Adipocyte (in vitro differentiated cells): ENCODE measurements around the gene SESTD1.

Experiments used
- DNase-seq: peaks from one replicate; pipeline ENCODE4 v3.0.0-alpha.2; 2015; ENCODE audit warnings: low read depth
- H3K27me3 ChIP-seq: replicated peaks from 2 replicates; pipeline ENCODE4 v1.7.0; 2013; ENCODE audit warnings: mild to moderate bottlenecking, low read length, moderate library complexity; ENCODE audit not compliant: control insufficient read depth, insufficient read depth
- H3K36me3 ChIP-seq: 2 replicates; pipeline ENCODE4 v1.7.0; 2013; ENCODE audit warnings: low read length, mild to moderate bottlenecking, moderate library complexity; ENCODE audit not compliant: control insufficient read depth, insufficient read depth, severe bottlenecking
- H3K4me1 ChIP-seq: 2 replicates; pipeline ENCODE4 v1.7.0; 2013; ENCODE audit warnings: mild to moderate bottlenecking, low read length, moderate library complexity; ENCODE audit not compliant: control insufficient read depth, insufficient read depth
- H3K4me3 ChIP-seq: 2 replicates; pipeline ENCODE4 v1.7.0; 2013; ENCODE audit warnings: mild to moderate bottlenecking, low read length, moderate library complexity
- H3K9ac ChIP-seq: 2 replicates; pipeline ENCODE4 v1.7.0; 2013; ENCODE audit warnings: mild to moderate bottlenecking, low read length, moderate library complexity
- H3K9me3 ChIP-seq: 2 replicates; pipeline ENCODE4 v1.7.0; 2013; ENCODE audit warnings: mild to moderate bottlenecking, low read length, moderate library complexity; ENCODE audit not compliant: control insufficient read depth

Gene SESTD1

DNA sequence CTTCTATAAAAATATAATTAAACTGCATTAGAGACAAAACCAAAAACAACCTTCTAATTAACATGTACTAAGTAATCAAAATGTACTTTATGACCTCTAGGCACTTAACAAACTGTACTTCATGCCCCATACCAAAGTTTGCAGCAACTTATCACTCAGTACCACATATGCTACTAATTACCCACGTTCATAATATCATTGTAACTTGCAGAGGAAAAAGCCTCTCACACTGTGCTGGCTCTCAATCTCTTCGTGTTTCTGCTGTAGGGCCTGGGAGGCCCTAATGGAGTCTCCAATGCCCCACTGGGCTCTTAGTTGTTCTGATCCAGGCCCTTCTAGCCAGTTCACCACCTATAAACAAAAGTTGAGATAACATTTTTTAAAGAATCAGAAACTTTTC lies 132.6 kb downstream of the SESTD1 start:
- H3K9me3 ChIP-seq = no peaks in the 10 kb centered on the region
- peaks cover under 1% of the 10 kb centered on the region for H3K4me1 ChIP-seq
- H3K27me3 ChIP-seq = no peaks in the 10 kb centered on the region
- peaks cover 45% of the 10 kb centered on the region for H3K36me3 ChIP-seq
- DNase-seq = peak; percentile 35
- H3K4me3 ChIP-seq = no peak overlapping the region
- H3K9ac ChIP-seq = no peak overlapping the region

DNA sequence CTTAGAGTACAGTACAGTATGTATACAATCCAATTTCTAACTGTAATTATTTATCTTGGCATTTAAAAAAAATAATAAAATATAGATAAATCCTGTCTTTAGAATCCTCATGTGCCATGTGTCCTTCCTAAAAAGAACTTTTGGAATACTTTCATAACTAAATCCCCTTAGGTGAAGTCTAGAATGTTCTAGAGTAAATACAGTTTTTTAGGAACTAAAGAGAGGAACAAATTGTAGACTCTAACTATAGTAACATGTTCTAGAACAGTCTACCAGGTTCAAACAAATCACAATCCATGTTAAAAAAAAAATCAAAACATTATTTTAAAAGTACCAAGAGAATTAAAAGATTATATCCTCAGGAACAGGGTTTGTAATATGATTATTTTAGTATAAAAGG lies 134.1 kb downstream of the SESTD1 start:
- Histone ChIP-seq H3K4me3 (no peak overlapping the region), H3K36me3 (peaks cover 37% of the 10 kb centered on the region), H3K9me3 (no peaks in the 10 kb centered on the region), H3K9ac (no peak overlapping the region), H3K27me3 (no peaks in the 10 kb centered on the region), H3K4me1 (no peaks in the 10 kb centered on the region)
- DNase-seq = no peak

DNA sequence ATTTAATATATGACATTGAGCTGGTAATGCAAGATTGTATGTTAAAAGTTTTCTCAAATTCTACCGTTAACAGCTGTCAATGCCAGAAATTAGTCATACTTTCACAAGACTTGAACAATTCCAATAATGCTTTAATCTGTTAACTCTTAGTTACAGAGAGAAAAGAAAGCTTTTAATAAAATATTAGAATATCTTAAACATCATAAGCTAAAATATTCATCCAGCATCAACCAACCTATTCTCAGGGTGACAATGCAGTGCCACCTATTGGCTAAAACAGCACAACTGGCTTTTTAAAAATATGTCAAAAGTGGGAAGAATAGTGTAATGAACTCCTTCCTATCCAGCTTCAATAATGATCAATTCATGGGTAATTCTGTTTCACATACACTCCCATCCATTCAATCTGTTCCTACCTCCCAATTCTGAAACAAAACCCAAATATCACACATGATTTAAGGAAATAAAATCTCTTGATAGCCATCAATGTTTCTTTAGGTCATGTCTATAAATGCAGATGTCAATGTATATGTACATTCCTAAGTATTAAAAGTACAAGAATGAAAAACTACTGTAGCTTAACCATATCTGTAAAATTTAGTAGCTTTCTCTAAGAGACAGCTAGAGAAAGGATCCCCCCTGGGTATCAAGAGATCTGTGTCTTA lies 134.9 kb downstream of the SESTD1 start:
- H3K4me1 ChIP-seq = no peaks in the 10 kb centered on the region
- H3K9me3 ChIP-seq = no peaks in the 10 kb centered on the region
- H3K36me3 ChIP-seq = peaks cover 36% of the 10 kb centered on the region
- no peak overlapping the region for H3K4me3 ChIP-seq
- peak; percentile 53 for DNase-seq
- no peak overlapping the region for H3K9ac ChIP-seq
- no peaks in the 10 kb centered on the region for H3K27me3 ChIP-seq

DNA sequence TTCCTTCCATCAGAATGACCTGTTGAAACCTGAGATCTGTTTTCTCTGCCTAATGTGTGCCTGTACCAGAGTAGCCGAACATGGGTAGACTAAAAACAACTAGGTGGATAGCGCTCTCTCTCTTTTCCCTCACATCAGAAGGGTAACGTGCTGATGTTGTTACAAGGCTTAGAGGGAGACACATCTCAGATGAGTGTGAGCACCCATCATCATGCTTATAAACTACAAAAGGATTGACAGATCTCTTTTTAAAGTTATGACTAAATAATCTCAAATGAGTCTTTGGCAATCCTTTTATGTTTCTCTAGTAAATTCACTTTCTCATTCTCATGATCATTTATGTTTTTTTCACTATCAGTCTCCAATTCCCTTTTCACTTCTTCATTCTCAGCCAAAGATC lies 139.2 kb downstream of the SESTD1 start:
- H3K36me3 ChIP-seq = peaks cover 40% of the 10 kb centered on the region
- H3K9me3 ChIP-seq = no peaks in the 10 kb centered on the region
- H3K9ac ChIP-seq = no peak overlapping the region
- H3K27me3 ChIP-seq = no peaks in the 10 kb centered on the region
- H3K4me1 ChIP-seq = peaks cover 6% of the 10 kb centered on the region
- H3K4me3 ChIP-seq = no peak overlapping the region
- DNase-seq = no peak

DNA sequence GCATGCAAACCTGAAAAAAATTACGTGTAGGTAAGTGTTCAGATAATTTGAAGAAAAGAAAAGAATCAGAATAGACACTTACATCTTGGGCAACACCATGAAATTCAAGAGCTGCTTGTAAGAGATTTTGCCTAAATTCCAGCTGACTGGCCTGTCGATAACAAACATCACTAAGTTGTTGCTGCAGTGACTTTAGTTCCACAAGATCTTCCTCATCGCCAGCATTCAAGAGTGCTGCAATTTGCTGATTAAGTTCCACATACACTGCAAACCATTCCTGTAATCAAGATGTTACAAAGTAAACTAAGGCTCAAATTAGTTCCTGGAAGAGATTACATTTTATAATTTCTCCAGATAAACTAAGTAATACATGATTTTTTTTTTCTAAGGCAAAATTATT lies 140.3 kb downstream of the SESTD1 start:
- H3K9ac ChIP-seq = no peak overlapping the region
- H3K9me3 ChIP-seq = no peaks in the 10 kb centered on the region
- peaks cover 51% of the 10 kb centered on the region for H3K36me3 ChIP-seq
- no peak for DNase-seq
- H3K4me3 ChIP-seq = no peak overlapping the region
- no peaks in the 10 kb centered on the region for H3K27me3 ChIP-seq
- H3K4me1 ChIP-seq = peaks cover 6% of the 10 kb centered on the region

DNA sequence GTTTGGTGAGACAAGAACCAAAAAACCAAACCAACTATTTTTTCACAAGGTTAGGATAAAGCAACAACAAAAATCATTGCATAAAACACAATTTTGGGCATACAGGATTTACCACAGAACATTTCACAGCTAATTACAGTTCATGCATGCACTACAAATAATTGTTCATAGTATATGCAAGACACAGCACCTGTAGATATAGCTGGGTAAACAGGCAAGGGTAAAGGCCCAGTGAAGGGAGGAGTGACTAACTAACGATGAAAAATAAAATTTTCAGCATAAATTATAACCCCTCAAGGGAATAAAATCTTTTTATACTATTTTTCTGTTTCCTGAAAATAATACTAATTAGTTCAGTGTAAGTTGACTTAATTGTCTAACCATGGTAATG lies 141.4 kb downstream of the SESTD1 start:
- DNase-seq = no peak
- no peaks in the 10 kb centered on the region for H3K27me3 ChIP-seq
- H3K4me1 ChIP-seq = peaks cover 6% of the 10 kb centered on the region
- no peak overlapping the region for H3K4me3 ChIP-seq
- H3K9me3 ChIP-seq = no peaks in the 10 kb centered on the region
- peaks cover 53% of the 10 kb centered on the region for H3K36me3 ChIP-seq
- H3K9ac ChIP-seq = no peak overlapping the region

DNA sequence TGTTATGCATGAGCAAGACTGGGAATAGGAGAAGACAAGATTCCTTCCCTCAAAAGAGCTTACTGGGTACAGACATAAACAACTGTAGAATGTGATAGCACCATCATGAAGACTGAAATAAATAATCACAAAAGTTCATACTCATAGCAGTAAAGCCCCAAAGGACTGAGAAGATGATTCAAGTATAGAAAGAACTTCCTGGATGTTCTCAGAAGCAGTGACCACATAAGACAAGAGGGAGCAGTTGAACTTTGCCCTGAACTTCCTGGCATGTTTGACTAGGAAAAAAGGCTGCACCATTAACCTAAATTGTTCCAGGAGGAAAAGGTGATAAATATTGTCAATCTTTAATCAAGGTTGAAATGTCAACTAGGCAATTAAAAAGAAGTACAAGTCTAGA lies 156.9 kb downstream of the SESTD1 start:
- Histone ChIP-seq H3K4me3 (no peak overlapping the region), H3K36me3 (peaks cover 86% of the 10 kb centered on the region), H3K4me1 (peaks cover 34% of the 10 kb centered on the region), H3K9me3 (no peaks in the 10 kb centered on the region), H3K27me3 (no peaks in the 10 kb centered on the region), H3K9ac (no peak overlapping the region)
- DNase-seq = peak; percentile 13

DNA sequence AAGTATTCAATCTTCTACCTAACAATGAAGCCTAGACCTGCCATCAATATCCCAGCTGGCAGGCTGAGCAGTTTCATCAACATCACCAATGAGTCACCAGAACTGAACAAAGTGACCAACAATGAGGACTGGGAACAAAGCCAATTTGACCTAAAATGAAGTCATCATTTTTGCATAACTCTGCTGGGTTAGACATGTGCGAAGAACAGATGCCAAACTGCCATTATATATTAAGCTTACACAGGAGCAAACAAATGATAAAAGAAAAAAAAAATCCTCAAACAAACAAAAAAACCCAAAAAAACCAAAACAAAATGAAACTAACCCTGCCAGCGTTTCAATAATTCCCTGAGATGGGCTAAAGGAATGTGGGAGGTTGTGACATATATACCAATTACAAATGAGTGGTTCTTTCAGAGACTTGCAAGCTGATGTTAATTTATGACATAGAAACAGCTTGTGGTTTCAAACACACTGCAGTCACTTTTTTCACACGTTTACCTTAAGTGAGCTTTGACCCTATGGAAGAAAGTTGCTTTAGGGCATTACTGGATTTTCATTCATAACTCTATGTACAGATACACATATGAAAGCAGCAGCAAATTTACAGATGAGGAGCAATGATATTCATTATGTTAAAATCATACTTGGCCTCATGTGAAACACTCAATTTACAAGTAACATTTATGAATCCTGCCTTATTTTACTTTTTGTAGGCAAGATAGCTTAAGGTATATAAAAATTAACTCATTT lies 157.8 kb downstream of the SESTD1 start:
- Histone ChIP-seq H3K9ac (no peak overlapping the region), H3K9me3 (no peaks in the 10 kb centered on the region), H3K4me1 (peaks cover 34% of the 10 kb centered on the region), H3K36me3 (peaks cover 86% of the 10 kb centered on the region), H3K4me3 (peak overlapping the region; percentile 2), H3K27me3 (no peaks in the 10 kb centered on the region)
- DNase-seq = peak; percentile 92

DNA sequence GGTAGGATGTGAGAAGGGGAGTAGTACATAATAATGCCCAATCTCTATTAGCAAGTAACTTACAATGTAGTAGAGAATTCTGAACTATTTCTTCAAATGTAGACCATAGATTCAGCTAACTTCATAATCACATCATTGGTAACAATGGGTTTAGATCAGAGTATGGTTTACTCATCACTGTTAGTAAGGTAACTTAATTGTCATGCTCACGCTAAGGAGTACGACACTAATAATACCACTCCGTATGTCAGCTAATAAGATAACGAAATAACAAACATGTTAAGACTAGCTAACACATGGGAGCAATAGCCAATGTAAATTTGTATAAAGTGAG lies 158.3 kb downstream of the SESTD1 start:
- H3K27me3 ChIP-seq = no peaks in the 10 kb centered on the region
- H3K9ac ChIP-seq = no peak overlapping the region
- peaks cover 34% of the 10 kb centered on the region for H3K4me1 ChIP-seq
- DNase-seq = peak; percentile 7
- peaks cover 87% of the 10 kb centered on the region for H3K36me3 ChIP-seq
- no peaks in the 10 kb centered on the region for H3K9me3 ChIP-seq
- no peak overlapping the region for H3K4me3 ChIP-seq

DNA sequence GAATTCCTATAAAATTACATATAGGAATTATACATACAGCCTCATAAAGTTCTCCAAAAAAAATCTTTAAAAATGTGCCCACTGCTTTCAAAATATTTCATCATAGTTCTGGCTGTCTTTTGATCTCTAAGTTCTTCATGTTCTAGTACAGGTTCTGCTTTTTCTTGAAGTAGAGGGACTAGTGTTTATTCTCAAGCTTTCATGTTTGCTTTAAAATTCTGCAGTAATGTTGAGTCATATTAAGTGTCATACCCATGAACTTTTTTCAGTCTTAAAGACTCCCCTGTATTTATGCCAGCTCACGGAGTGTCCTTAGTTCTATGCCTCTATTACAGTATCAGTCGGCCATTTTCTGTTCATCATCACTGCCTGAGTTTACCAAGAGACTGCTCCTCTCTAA lies 159.9 kb downstream of the SESTD1 start:
- no peak overlapping the region for H3K4me3 ChIP-seq
- peak; percentile 41 for DNase-seq

DNA sequence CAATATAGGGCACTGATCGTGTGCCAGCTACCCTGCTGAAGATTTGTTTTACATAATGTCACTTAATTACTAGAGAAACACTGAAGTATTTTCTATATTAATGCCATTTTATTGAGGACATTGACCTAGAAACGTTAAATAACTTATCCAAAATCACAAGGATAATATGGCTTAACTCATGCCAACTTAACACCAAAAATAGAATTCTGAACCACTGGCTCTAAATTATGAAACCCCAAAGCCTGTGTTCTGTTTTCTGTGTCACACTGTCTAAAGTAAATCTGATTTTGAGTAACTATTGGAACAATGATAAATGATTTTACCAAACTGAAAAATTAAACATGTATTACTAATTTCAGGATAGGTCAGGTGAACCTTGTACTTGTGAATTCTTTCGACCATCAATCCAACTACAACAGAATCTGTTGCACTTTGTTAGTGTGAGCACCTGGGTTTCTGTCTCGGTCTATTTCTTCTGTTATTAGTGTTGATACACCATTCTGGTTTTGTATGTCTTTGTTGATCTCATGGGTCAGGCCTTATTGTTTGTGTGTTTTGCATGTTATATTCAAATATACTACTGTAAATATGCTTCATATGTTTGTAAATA lies 166.4 kb downstream of the SESTD1 start:
- Histone ChIP-seq H3K36me3 (peaks cover 18% of the 10 kb centered on the region), H3K27me3 (no peaks in the 10 kb centered on the region), H3K9ac (no peak overlapping the region), H3K9me3 (no peaks in the 10 kb centered on the region), H3K4me1 (no peaks in the 10 kb centered on the region), H3K4me3 (no peak overlapping the region)
- no peak for DNase-seq

More for the DNA sequence above, 159.9 kb downstream of the SESTD1 start:
- H3K36me3 ChIP-seq = peaks cover 72% of the 10 kb centered on the region
- peaks cover 34% of the 10 kb centered on the region for H3K4me1 ChIP-seq
- no peaks in the 10 kb centered on the region for H3K27me3 ChIP-seq
- no peak overlapping the region for H3K9ac ChIP-seq
- H3K9me3 ChIP-seq = no peaks in the 10 kb centered on the region
